Measurements from ENCODE around the gene RPL13. TPM values are rescaled to one million over a fixed set of nuclear protein-coding genes. Genes with fewer than 3 reads are reported as not detected.
"Not testable (repeated sequence)": the region's sequence is repeated elsewhere in the genome, so short reads cannot be mapped to it uniquely, and the experiment has no call there.

RPL13 gene
- total RNA-seq, 1 donor from 2014 or later: 2,234 TPM

DNA sequence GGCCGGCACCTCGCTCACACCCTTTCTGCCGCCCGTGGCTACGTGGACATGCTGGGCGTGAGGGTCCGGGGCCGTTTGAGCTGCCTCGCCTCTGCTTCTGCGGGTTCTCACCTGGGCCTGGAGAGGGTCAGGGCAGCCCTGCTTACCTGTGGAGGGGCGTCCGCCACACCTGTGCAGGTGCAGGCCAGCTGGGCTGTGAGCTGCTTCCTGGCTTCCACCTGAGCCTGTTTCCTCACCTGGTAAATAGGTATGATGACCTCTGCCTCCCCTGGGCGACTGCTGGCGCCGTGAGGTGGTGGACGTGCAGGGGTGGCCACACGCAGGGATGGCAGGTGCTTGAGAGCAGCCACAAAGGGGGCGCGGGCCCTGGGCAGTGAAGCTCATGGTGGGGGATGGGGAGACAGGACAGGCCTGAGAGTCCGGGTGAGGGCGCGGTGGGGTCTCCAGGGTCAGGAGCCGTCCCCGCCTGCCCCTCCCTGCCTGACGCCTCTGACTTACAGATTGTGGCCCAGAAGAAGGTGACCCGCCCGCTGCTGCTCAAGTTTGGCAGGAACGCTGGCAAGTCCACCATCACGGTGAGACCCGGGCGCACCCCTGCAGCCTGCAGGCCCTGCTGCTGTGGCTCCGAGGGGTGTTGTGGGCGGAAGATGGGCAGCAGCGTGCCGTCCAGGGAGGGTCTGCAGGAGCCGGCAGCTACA is 22.9 kb downstream of the RPL13 start:
- no peak for DNase-seq
- peaks cover 4% of the 10 kb centered on the region for H3K36me3 Mint-ChIP-seq (ENCODE audit: low read depth)
- H3K27me3 Mint-ChIP-seq: peaks cover under 1% of the 10 kb centered on the region
- intact Hi-C loops (cut with micrococcal nuclease): no loop called here
- no peak overlapping the region for H3K27ac Mint-ChIP-seq
- H3K9me3 Mint-ChIP-seq: no peaks in the 10 kb centered on the region
- no peaks in the 10 kb centered on the region for H3K4me1 Mint-ChIP-seq
- no peak overlapping the region for H3K4me3 Mint-ChIP-seq

DNA sequence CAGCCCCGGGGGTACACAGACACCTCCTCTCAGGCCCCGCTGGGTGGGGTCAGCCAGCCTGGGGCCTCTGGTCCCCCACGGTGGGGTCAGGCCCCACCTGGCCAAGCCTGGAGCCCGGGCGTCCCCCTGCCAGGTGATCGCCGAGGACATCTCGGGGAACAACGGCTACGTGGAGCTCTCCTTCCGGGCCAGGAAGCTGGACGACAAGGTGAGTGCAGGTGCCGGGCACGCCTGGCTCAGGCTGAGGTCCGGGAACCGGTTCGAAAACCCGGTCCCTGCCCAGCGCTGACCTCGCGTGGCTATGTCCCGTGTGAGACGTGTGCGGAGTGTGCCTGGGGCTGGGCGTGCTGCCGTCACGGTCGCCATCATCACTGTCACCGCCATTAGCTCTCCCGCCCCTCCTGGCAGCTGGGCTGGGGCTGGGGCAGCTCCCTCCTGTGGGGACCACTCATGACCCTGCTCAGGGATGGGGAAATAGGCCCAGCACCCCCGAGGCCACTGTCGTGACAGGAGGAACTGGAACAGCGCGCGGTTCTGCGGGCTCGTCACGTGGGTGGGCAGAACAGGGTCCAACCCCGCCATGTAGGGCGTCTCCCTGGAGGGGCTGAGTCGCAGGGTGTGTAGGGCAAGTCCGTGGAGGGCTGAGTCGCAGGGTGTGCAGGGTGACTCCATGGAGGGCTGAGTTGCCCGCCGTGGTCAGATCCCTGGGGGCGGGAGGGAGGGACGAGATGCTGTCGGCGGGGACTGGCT is 23.6 kb downstream of the RPL13 start:
- intact Hi-C loops (cut with micrococcal nuclease): no loop called here
- no peak for DNase-seq
- Mint-ChIP-seq H3K4me1 (no peaks in the 10 kb centered on the region), H3K36me3 (ENCODE audit: low read depth) (peaks cover 6% of the 10 kb centered on the region), H3K27ac (no peak overlapping the region), H3K4me3 (no peak overlapping the region), H3K27me3 (no peaks in the 10 kb centered on the region), H3K9me3 (no peaks in the 10 kb centered on the region)

DNA sequence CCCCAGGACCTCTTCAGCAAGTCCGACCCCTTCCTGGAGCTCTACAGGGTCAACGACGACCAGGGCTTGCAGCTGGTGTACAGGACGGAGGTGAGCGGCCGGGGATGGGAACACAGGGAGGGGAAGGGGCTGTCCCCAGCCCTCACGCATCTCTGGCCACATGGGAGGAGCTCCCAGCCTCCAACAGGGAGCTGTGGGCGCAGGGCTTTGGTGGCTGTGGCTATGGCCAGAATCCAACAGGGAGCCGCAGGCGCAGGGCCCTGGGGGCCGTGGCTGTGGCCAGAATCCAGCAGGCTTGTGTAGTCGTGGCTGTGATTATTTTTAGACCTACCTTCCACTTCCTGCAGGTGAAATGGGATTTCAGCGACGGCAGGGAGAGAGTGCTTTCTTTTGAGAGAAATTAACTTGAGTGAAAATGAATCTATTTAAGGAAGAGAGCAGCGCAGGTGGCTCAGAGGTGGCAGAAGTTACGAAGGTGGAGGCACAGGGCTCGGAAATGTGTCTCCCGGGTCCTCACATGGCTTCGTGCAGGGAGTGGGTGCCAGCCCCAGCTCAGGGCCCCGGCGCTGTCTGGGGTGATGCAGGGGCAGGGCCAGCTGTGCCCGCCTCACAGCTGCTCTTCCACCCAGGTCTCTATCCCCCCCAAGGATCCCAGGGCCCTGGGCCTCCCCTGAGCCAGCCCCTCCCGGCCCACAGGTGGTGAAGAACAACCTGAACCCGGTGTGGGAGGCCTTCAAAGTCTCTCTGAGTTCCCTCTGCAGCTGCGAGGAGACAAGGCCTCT is 24.5 kb downstream of the RPL13 start:
- Mint-ChIP-seq H3K36me3 (ENCODE audit: low read depth) (peaks cover 6% of the 10 kb centered on the region), H3K4me1 (no peaks in the 10 kb centered on the region), H3K9me3 (no peaks in the 10 kb centered on the region), H3K27ac (no peak overlapping the region), H3K27me3 (no peaks in the 10 kb centered on the region), H3K4me3 (no peak overlapping the region)
- no peak for DNase-seq
- intact Hi-C loops (cut with micrococcal nuclease): no loop called here

DNA sequence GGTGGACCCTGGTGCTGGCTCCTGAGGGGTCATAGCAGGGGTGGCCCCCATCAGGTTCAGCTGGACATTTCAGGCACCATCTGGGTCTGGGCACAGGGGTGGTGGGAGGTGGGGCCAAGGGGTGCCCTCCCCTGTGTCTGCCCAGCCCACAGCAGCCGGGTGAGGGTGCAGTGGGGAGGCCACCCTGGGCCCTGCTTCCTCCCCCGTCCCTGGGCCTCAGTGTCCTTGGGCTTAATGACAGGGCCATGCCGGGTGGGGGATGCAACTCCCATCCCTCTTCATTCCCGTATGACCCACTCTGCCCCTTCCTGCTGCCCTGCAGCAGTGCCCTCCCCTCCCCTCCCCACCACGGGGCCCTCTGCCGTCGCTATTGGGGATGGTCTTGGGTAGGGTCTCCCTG is 25.7 kb downstream of the RPL13 start:
- H3K9me3 Mint-ChIP-seq: no peaks in the 10 kb centered on the region
- intact Hi-C loops (cut with micrococcal nuclease): no loop called here
- peaks cover 6% of the 10 kb centered on the region for H3K36me3 Mint-ChIP-seq (ENCODE audit: low read depth)
- H3K4me1 Mint-ChIP-seq: no peaks in the 10 kb centered on the region
- DNase-seq: no peak
- no peak overlapping the region for H3K27ac Mint-ChIP-seq
- H3K4me3 Mint-ChIP-seq: no peak overlapping the region
- H3K27me3 Mint-ChIP-seq: no peaks in the 10 kb centered on the region

DNA sequence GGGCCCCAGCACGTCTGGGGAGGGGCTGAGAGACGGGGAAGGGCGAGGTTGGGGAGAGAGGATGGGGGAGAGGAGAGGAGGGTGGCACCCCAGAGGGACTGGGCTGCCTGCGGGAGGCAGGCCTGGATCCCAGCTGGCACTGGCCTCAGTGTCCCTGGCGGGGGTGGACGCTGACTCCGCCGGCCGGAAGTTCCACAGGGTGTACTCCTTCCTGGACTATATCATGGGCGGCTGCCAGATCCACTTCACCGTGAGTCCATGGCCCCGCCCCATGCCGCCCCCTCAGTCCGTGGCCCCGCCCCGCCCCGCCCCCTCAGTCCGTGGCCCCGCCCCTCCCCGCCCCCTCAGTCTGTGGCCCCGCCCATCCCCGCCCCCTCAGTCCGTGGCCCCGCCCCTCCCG is 26.4 kb downstream of the RPL13 start:
- Mint-ChIP-seq H3K27me3 (no peaks in the 10 kb centered on the region), H3K4me1 (no peaks in the 10 kb centered on the region), H3K4me3 (no peak overlapping the region), H3K36me3 (ENCODE audit: low read depth) (peaks cover 6% of the 10 kb centered on the region), H3K9me3 (no peaks in the 10 kb centered on the region), H3K27ac (peak overlapping the region; percentile 25)
- intact Hi-C loops (cut with micrococcal nuclease): no loop called here
- no peak for DNase-seq

DNA sequence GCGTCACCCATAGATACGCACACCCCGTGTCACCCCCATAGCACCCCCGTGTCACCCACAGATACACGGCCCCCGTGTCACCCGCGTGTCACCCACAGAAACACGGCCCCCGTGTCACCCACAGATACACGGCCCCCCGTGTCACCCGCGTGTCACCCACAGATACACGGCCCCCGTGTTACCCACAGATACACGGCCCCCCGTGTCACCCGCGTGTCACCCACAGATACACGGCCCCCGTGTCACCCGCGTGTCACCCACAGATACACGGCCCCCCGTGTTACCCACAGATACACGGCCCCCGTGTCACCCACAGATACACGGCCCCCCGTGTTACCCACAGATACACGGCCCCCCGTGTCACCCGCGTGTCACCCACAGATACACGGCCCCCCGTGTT is 27.2 kb downstream of the RPL13 start:
- H3K27me3 Mint-ChIP-seq; intact Hi-C loops (cut with micrococcal nuclease); H3K36me3 Mint-ChIP-seq (ENCODE audit: low read depth); H3K9me3 Mint-ChIP-seq; H3K27ac Mint-ChIP-seq; H3K4me1 Mint-ChIP-seq; DNase-seq; H3K4me3 Mint-ChIP-seq: not testable (repeated sequence)

DNA sequence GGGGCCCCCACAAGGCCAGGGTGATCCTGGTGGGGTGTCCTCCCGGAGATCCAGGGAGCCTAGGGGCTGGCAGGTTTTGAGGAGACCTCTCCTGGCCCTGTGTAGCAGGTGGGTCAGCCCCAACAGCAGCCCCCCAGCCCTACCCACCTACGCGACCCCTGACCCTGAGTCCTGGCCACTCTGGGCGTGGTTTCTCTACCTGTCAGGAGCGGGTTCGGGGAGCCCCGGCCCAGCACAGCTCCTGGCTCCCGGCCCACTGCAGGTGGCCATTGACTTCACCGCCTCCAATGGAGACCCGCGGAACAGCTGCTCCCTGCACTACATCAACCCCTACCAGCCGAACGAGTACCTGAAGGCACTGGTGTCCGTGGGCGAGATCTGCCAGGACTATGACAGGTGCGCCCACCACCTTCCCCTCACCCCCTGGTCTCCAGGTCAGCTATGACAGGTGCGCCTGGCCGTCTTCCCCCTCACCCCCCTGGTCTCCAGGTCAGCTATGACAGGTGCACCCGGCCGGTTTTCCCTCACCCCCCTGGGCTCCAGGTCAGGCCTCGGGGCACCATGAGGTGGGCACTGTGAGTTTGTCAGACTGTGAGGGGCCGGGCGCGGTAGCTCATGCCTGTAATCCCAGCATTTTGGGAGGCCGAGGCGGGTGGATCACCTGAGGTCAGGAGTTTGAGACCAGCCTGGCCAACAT is 28.1 kb downstream of the RPL13 start:
- DNase-seq: no peak
- H3K9me3 Mint-ChIP-seq: no peaks in the 10 kb centered on the region
- peaks cover 6% of the 10 kb centered on the region for H3K36me3 Mint-ChIP-seq (ENCODE audit: low read depth)
- H3K4me1 Mint-ChIP-seq: peaks cover 1% of the 10 kb centered on the region
- no peak overlapping the region for H3K27ac Mint-ChIP-seq
- no peak overlapping the region for H3K4me3 Mint-ChIP-seq
- H3K27me3 Mint-ChIP-seq: no peaks in the 10 kb centered on the region
- intact Hi-C loops (cut with micrococcal nuclease): no loop called here

DNA sequence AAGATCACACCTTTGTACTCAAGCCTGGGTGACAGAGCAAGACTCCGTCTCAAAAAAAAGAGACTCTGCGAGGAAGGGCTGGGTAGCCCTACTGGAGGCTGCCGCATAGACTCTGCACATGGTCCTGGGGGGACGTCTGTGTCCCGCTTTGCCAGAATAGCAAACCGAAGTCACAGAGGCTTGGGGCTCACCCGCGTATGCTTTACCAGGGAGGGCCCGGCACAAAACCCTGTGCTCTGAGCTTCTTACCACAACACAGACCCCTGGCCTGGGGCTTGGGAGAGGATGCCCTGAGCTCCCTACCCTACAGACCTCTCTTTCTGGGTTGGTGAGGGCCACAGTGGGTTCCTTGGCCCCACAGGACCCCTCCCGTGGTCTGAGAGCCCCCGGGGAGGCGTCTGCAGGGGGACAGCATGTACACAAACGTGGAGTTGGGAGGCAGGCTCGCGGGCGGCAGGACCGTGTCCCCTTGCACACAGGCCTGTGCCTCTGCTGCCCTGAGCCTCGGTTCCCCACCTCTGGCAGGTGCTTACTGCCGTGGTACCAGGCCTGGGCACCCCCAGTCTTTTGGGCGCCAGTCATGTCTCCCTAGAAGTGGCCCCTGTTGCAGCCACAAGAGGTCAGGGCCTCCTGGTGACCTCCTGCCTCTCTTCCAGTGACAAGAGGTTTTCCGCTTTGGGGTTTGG is 28.9 kb downstream of the RPL13 start:
- no peak for DNase-seq
- peaks cover 6% of the 10 kb centered on the region for H3K36me3 Mint-ChIP-seq (ENCODE audit: low read depth)
- peaks cover 5% of the 10 kb centered on the region for H3K4me1 Mint-ChIP-seq
- no peak overlapping the region for H3K27ac Mint-ChIP-seq
- intact Hi-C loops (cut with micrococcal nuclease): no loop called here
- H3K4me3 Mint-ChIP-seq: no peak overlapping the region
- no peaks in the 10 kb centered on the region for H3K27me3 Mint-ChIP-seq
- H3K9me3 Mint-ChIP-seq: no peaks in the 10 kb centered on the region

DNA sequence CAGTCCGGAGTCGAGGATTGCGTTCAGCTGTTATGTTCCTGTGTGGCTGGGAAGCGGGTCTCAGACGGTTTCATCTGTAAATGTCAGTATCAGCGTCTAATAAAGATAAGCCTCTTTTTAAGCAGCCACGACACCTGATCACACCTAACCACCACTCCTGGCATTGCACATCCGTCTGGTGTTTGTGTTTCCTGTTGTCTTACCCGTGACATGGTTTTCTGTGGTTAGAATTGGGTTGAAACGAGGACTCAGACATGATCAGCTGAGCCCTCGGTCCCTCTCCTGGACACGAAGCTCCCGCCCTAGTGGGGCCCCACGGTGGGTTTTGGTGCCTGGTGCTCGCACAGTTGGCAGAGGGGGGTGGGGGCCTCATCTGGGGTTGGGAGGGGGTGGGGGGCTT is 33.4 kb downstream of the RPL13 start:
- no peaks in the 10 kb centered on the region for H3K9me3 Mint-ChIP-seq
- H3K36me3 Mint-ChIP-seq (ENCODE audit: low read depth): no peaks in the 10 kb centered on the region
- peak; percentile 82 for DNase-seq
- H3K4me1 Mint-ChIP-seq: peaks cover 5% of the 10 kb centered on the region
- intact Hi-C loops (cut with micrococcal nuclease): no loop called here
- H3K27ac Mint-ChIP-seq: no peak overlapping the region
- peak overlapping the region; percentile 37 for H3K4me3 Mint-ChIP-seq
- H3K27me3 Mint-ChIP-seq: no peaks in the 10 kb centered on the region

DNA sequence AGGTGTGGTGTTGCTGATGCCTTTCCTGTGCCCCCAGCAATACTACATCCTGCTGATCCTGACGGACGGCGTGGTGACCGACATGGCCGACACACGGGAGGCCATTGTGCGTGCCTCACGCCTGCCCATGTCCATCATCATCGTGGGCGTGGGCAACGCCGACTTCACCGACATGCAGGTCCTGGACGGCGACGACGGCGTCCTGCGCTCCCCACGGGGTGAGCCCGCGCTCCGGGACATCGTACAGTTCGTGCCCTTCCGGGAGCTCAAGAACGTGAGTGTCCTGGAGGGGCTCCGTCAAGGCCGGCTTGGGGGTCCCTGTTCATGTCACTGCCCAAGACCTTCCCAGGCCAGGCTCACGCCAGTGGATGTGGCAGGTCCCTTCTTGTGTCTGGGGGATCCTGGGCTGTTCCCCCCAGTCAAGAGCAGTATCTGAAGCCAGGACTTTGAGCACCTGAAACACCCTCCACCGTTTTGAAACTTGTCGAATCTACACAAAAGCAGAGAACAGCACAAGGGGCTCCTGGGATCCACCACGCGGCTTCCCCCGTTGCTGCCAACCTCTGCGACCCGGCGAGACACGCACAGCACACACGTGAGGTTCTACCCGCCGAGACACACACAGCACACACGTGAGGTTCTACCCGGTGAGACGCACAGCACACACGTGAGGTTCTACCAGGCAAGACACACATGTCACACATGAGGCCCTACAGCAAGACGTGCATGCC is 35.0 kb downstream of the RPL13 start:
- Mint-ChIP-seq H3K27ac (peak overlapping the region; percentile 11), H3K36me3 (ENCODE audit: low read depth) (no peaks in the 10 kb centered on the region), H3K27me3 (no peaks in the 10 kb centered on the region), H3K9me3 (no peaks in the 10 kb centered on the region), H3K4me3 (no peak overlapping the region), H3K4me1 (peaks cover 5% of the 10 kb centered on the region)
- intact Hi-C loops (cut with micrococcal nuclease): no loop called here
- no peak for DNase-seq

DNA sequence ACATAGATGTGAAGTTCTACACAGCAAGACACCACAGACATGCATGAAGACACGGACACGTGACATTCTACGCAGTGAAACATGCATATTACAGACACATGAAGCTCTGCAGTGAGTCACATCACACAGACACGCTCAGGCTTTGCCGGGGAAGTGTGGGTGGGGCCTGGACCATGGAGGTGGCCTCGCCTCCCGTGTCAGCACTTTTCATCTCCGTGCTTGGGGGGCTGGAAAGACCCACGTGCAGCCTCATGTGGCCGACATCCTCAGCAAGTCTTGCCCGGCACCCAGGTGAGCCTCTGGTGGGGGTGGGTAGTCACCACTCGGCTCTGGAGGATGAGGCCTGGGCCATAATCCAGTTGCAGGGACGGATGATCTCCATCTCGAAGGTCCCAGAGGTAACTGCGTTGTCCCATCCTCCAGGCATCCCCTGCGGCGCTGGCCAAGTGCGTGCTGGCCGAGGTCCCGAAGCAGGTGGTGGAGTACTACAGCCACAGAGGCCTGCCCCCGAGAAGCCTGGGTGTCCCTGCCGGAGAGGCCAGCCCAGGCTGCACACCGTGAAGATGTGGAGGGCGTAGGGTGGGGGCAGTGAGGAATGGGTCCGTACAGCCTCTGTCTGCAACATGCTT is 35.7 kb downstream of the RPL13 start:
- no peak overlapping the region for H3K27ac Mint-ChIP-seq
- H3K4me3 Mint-ChIP-seq: no peak overlapping the region
- H3K4me1 Mint-ChIP-seq: peaks cover 5% of the 10 kb centered on the region
- intact Hi-C loops (cut with micrococcal nuclease): no loop called here
- H3K9me3 Mint-ChIP-seq: no peaks in the 10 kb centered on the region
- no peaks in the 10 kb centered on the region for H3K27me3 Mint-ChIP-seq
- H3K36me3 Mint-ChIP-seq (ENCODE audit: low read depth): no peaks in the 10 kb centered on the region
- DNase-seq: no peak

DNA sequence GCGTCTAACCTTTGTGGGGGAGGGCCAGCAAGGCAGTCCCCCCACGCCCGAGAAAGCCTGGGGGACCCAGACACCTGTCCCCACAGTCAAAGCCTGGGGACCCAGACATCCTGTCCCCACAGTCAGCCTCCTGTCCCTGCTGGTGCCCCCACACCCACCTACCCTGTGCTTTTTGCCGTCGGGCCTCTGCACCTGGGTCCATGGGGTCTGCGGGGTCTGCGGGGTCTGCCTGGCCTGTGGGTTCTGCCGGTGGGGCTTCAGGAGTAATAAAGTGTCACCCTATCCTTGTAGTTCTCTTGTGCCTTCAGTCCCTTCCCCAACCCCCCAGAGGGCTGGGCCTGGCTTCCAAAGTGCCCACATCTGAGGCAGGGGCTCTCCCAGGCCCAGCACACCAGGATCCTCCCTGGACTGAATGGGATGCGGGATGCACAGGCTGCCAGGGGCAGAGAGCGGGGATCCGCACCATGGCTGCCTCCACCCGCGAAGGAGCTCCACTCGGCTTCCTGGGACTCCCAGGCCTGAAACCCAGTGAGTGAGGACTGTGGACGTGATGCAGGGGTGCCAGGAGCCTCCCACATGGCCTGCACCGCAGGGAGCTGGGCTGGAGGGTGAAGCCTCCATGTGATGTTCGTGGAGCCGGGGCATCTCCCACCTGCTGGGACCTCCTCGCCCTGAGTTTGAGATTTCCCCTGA is 36.6 kb downstream of the RPL13 start:
- Mint-ChIP-seq H3K36me3 (ENCODE audit: low read depth) (no peaks in the 10 kb centered on the region), H3K27ac (peak overlapping the region; percentile 17), H3K9me3 (no peaks in the 10 kb centered on the region), H3K4me1 (peaks cover 5% of the 10 kb centered on the region), H3K27me3 (no peaks in the 10 kb centered on the region), H3K4me3 (no peak overlapping the region)
- no peak for DNase-seq
- intact Hi-C loops (cut with micrococcal nuclease): no loop called here
